HG02885 (cell line): ENCODE measurements around the gene CDKN2D.
"Not testable (repeated sequence)": the region's sequence is repeated elsewhere in the genome, so short reads cannot be mapped to it uniquely, and the experiment has no call there.

Experiments
- ATAC-seq: cut with Tn5 transposase; IDR thresholded peaks from one replicate; pipeline ENCODE4 v1.9.1; 2021; ENCODE audit warnings: mild to moderate bottlenecking; ENCODE audit not compliant: unreplicated experiment, poor library complexity

Gene CDKN2D

DNA sequence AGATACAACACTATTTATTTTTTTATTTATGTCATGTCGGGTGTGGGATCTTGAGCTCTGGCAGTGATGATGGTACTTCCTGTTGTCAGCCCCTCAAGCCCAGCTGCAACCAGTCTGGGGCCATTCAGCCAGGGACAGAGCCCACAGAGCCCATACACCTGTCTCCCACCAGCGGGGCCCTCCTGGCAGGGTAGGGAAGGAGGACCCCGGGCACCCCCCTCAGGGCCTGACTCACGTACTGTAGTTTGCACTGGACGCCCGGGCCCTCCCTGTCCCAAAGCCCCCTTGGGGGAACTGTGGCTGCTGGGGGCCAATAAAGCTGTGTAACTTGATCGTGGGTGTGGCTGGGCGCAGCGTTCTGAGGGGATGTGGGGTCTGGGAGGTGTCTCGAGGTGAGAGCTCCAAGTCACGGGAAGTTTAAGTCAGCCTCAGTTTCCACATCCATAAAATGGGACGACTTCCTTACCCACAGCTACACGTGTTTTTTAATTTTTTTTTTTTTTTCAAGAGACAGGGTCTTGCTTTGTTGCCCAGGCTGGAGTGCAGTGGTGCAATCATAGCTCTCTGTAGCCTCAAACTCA, 15.6 kb downstream of the CDKN2D start:
- ATAC-seq: no peak

DNA sequence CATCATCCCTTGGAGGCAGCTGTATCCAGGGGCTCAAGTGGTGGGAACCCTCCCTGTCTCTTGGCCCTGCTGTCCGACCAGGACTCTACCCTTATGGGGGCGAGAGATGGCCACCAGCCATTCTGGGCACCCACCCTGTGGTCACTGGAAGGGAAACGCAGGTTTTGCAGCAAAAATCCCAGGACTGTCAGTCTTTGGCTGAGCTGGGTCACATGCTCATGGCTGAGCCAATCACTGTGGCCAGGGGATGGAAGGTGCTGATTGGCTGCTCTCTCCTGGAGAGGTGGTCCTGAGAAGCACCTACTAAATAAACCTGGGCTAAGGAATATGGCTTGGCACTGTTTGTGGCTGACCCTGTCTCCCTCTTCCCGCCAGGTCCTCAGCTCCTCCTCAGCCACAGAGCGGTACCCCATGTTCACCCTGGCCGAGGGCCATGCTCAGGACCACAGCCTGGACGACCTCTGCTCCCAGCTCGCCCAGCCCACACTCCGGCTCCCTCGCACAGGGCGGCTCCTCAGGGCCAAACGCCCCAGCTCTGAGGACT, 16.2 kb downstream of the CDKN2D start:
- no peak for ATAC-seq

DNA sequence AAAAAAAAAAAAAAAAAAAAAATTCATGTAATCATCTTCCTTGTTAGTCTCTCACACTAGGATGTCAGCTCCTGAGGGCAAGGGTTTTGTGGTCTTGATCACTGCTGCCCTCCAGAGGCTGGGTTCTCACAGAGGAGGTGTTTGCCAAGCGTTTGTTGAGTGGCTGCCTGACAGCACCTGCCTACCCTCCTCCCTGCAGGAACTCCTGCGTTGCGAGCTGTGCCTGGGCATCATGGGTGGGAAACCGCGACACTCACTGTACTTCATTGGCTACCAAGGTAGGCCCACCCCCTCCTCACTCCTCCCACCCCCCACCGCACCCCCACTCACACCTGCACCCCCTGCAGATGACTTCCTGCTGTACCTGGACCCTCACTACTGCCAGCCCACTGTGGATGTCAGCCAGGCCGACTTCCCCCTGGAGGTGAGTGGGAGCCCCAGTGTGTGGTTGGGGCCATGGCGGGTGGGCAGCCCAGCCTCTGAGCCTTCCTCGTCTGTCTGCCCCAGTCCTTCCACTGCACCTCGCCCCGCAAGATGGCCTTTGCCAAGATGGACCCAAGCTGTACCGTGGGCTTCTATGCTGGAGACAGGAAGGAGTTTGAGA, 17.0 kb downstream of the CDKN2D start:
- no peak for ATAC-seq

GRCh38 chr19:10551006-10551405, 17.8 kb downstream of the CDKN2D start:
- not testable (repeated sequence) for ATAC-seq

DNA sequence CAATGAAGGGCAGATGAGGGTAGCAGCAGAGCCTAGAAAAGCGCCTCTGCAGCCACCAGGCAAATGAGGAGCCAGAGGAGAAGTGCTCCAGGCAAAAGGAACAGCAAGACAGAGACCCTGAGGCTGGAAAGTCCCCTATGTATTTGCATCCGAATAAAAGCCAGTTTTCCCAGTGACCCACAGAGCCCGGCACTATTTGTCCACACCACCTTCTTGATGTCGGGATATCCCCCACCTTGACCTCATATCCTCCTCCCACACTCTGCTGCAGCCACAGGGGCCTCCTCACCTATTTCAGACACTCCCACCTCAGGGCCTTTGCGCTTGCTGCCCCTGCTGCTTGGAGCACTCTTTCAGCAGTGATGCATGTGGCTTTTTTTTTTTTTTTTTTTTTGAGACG, 18.4 kb downstream of the CDKN2D start:
- ATAC-seq: no peak

DNA sequence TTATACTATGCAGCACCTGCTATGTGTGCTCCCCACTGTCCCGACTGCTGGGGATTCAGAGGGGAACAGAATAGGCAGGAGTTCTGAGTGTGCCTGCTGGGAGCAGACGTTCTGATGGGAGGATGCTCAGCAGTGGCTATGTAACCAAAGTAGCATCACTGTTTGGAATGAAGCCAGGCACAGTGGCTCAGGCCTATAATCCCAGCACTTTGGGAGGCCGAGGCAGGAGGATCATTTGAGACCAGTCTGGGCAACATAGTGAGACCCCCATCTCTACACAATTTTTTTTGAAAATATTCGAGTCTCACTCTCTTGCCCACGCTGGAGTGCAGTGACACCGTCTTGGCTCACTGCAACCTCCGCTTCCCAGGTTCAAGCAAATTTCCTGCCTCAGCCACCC, 19.0 kb downstream of the CDKN2D start:
- no peak for ATAC-seq

GRCh38 chr19:10548746-10549276, 20.0 kb downstream of the CDKN2D start:
- no peak for ATAC-seq

GRCh38 chr19:10546817-10547216, 22.0 kb downstream of the CDKN2D start:
- ATAC-seq: no peak

GRCh38 chr19:10544753-10545251, 24.0 kb downstream of the CDKN2D start:
- ATAC-seq: no peak

DNA sequence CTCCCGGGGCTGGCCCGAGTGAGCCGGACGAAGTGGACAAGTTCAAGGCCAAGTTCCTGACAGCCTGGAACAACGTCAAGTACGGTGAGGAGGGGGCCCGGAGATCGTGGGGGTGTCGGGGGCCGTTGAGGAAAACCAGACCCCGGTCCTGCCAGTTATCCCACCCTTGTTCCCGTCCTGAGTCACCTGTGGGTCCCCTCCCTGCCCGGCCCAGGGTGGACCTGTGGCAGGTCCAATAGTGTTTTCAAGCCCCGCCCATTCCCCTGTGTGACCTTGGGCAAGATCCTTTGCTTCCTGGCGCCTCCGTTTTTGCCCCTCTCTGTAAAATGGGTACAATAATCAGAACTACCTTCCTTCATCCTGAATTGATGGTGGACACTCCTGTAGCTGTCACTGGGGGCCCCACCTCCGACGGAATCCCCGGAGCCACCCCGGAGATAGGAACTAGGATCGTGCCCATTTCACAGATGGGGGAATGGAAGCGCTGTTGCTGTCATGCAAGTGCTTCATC, 24.5 kb downstream of the CDKN2D start:
- no peak for ATAC-seq

GRCh38 chr19:10543420-10544241, 25.1 kb downstream of the CDKN2D start, which contains the start of gene ATG4D:
Gene ATG4D, plus strand, starts transcription at chr19:10543904. Its CDS starts 187 bp downstream, at chr19:10544091.
- ATAC-seq: peak; percentile 79

DNA sequence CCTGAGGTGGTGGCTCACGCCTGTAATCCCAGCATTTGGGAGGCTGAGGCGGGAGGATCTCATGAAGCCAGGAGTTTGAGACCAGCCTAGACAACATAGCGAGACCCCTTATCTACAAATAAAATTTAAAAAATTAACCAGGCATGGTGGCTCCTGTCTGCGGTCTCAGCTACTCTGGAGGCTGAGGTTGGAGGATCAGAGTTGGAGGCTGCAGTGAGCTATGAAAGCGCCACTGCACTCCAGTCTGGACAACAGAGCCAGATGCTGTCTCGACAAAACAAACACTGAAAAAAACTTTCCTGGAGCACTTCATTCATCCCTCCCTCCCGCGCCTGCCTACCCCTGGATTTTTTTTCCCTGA, 25.7 kb downstream of the CDKN2D start:
- ATAC-seq: no peak

GRCh38 chr19:10539016-10539415, 29.8 kb downstream of the CDKN2D start:
- not testable (repeated sequence) for ATAC-seq

- no peak for ATAC-seq
Measured at GRCh38 chr19:10538204-10538983, 30.4 kb downstream of the CDKN2D start.

- ATAC-seq: no peak
Measured at GRCh38 chr19:10537668-10538067, 31.1 kb downstream of the CDKN2D start.

DNA sequence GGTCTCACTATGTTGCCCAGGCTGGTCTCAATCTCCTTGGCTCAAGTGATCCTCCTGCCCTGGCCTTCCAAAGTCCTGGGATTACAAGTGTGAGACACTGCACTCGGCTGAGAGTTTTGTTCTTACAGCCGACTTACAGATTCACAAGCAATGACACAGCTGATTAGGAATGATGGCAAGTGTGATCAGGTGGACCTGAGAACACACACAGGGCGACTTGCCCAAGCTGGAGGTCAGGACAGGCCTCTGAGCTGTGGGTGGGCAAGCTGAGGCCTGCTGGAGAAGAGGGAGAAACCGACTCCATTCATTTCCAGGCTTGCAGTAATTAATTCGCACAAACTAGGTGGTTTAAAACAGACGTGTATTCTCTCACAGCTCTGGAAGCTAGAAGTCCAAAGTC, 33.2 kb downstream of the CDKN2D start:
- ATAC-seq: no peak

DNA sequence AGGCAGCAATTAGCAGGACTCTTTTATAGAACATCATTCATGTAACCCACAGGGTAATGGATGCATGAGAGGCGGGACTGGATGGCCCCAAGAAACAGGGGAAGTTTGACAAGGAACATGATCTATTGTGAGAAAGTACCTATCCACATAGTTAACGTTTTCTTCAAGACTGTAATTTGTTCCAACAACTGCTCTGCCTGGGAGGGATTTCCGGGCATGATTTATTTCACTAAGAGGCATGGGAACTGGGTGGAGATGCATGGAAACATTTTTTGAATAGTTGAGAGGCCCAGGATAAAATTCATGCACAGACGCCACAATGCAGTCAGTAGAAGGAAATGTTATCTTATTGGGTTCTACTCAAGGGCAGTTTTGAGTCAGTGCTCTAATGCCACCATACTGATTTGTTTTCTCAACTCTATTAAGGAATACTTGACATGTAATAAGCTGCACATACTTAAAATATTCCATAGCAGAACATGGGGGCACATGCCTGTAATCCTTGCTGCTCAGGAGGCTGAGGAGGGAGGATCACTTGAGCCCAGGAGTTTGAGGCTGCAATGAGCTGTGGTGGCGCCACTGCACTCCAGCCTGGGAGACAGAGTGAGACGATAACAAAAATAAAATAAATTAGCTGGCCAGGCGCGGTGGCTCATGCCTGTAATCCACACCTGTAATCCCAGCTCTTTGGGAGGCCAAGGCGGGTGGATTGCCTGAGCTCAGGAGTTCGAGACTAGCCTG, 35.0 kb downstream of the CDKN2D start:
- ATAC-seq: no peak

GRCh38 chr19:10532457-10532856, 36.3 kb downstream of the CDKN2D start:
- no peak for ATAC-seq

DNA sequence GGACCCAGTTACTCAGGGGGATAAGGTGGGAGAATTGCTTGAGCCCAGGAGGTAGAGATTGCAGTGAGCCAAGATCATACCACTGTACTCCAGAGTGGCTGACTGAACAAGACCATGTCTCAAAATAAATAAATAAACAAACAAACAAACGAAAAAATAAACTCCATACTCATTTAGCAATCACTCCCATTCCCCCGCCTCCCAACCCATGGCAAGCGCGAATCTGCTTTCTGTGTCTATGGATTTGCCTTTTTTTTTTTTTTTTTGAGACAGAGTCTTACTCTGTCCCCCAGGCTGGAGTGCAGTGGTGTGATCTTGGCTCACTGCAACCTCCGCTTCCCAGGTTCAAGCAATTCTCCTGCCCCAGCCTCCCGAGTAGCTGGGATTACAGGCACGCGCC, 41.9 kb downstream of the CDKN2D start:
- ATAC-seq: not testable (repeated sequence)
